Measurements from ENCODE around the gene KCNJ10.

KCNJ10 gene

GRCh38 chr1:160062230-160062532 is 7.8 kb downstream of the KCNJ10 start:
- no peak for TF ChIP-seq CTCF (IDR thresholded peaks at IDR 0.05; ENCODE audit: insufficient read depth, low read depth, low read length, missing control alignments)
- no peak overlapping the region for H3K4me3 ChIP-seq (ENCODE audit: low read depth, low read length)
- DNase-seq (ENCODE audit: low read depth): no peak

GRCh38 chr1:160061369-160062229 is 8.4 kb downstream of the KCNJ10 start:
- DNase-seq (ENCODE audit: low read depth): no peak
- H3K4me3 ChIP-seq (ENCODE audit: low read depth, low read length): no peak overlapping the region
- TF ChIP-seq CTCF (IDR thresholded peaks at IDR 0.05; ENCODE audit: insufficient read depth, low read depth, low read length, missing control alignments): peak; percentile 4

GRCh38 chr1:160058087-160058486 is 11.9 kb downstream of the KCNJ10 start:
- no peak for DNase-seq (ENCODE audit: low read depth)
- no peak for TF ChIP-seq CTCF (IDR thresholded peaks at IDR 0.05; ENCODE audit: insufficient read depth, low read depth, low read length, missing control alignments)
- no peak overlapping the region for H3K4me3 ChIP-seq (ENCODE audit: low read depth, low read length)

GRCh38 chr1:160056648-160057169 is 13.3 kb downstream of the KCNJ10 start:
- no peak for DNase-seq (ENCODE audit: low read depth)
- no peak for TF ChIP-seq CTCF (IDR thresholded peaks at IDR 0.05; ENCODE audit: insufficient read depth, low read depth, low read length, missing control alignments)

GRCh38 chr1:160053548-160054365 is 16.2 kb downstream of the KCNJ10 start:
- no peak overlapping the region for H3K4me3 ChIP-seq (ENCODE audit: low read depth, low read length)
- no peak for DNase-seq (ENCODE audit: low read depth)
- no peak for TF ChIP-seq CTCF (IDR thresholded peaks at IDR 0.05; ENCODE audit: insufficient read depth, low read depth, low read length, missing control alignments)

More at GRCh38 chr1:160056648-160057169, 13.3 kb downstream of the KCNJ10 start:
- H3K4me3 ChIP-seq (ENCODE audit: low read depth, low read length): no peak overlapping the region

GRCh38 chr1:160052936-160053335 is 17.0 kb downstream of the KCNJ10 start:
- H3K4me3 ChIP-seq (ENCODE audit: low read depth, low read length): no peak overlapping the region
- no peak for DNase-seq (ENCODE audit: low read depth)
- TF ChIP-seq CTCF (IDR thresholded peaks at IDR 0.05; ENCODE audit: insufficient read depth, low read depth, low read length, missing control alignments): no peak
